IPS DF 19.7 (cell line): ENCODE measurements around the gene PSMD11.
"Not testable (repeated sequence)": the region's sequence is repeated elsewhere in the genome, so short reads cannot be mapped to it uniquely, and the experiment has no call there.

Source experiments
- DNase-seq: peaks from one replicate; pipeline ENCODE4 v3.0.0-alpha.2; 2013; ENCODE audit warnings: low read depth, low spot score

PSMD11 gene

GRCh38 chr17:32444301-32445073 lies at the start of gene PSMD11:
Gene PSMD11 (plus strand): TSS chr17:32444510. CDS start chr17:32444524, 14 bp downstream.
- peak; percentile 86 for DNase-seq

- no peak for DNase-seq
Measured at GRCh38 chr17:32396343-32396742, 48.0 kb upstream of the PSMD11 start.

- DNase-seq = no peak
Measured at GRCh38 chr17:32398946-32399345, 45.4 kb upstream of the PSMD11 start.

- DNase-seq = not testable (repeated sequence)
Measured at GRCh38 chr17:32410085-32410484, 34.2 kb upstream of the PSMD11 start.

- DNase-seq = no peak
Measured at GRCh38 chr17:32426894-32427293, 17.4 kb upstream of the PSMD11 start.

GRCh38 chr17:32429598-32429997 lies 14.7 kb upstream of the PSMD11 start:
- DNase-seq = no peak

- DNase-seq = no peak
Measured at GRCh38 chr17:32440722-32441121, 3.6 kb upstream of the PSMD11 start.

GRCh38 chr17:32441886-32442285 lies 2.4 kb upstream of the PSMD11 start:
- DNase-seq = no peak

GRCh38 chr17:32443827-32444300 lies 446 bp upstream of the PSMD11 start:
- no peak for DNase-seq

GRCh38 chr17:32445074-32445415 lies 735 bp downstream of the PSMD11 start:
- DNase-seq = no peak

GRCh38 chr17:32445497-32445896 lies 1.2 kb downstream of the PSMD11 start:
- DNase-seq = no peak

GRCh38 chr17:32445971-32446370 lies 1.7 kb downstream of the PSMD11 start:
- no peak for DNase-seq

GRCh38 chr17:32446949-32447348 lies 2.6 kb downstream of the PSMD11 start:
- DNase-seq = no peak

- no peak for DNase-seq
Measured at GRCh38 chr17:32449963-32450362, 5.7 kb downstream of the PSMD11 start.

GRCh38 chr17:32450379-32450778 lies 6.1 kb downstream of the PSMD11 start:
- DNase-seq = not testable (repeated sequence)

- no peak for DNase-seq
Measured at GRCh38 chr17:32451879-32452278, 7.6 kb downstream of the PSMD11 start.

- no peak for DNase-seq
Measured at GRCh38 chr17:32452281-32452680, 8.0 kb downstream of the PSMD11 start.

GRCh38 chr17:32453370-32453769 lies 9.1 kb downstream of the PSMD11 start:
- DNase-seq = no peak

GRCh38 chr17:32458371-32458770 lies 14.1 kb downstream of the PSMD11 start:
- DNase-seq = no peak

- DNase-seq = no peak
Measured at GRCh38 chr17:32460054-32460453, 15.7 kb downstream of the PSMD11 start.

- DNase-seq = no peak
Measured at GRCh38 chr17:32461498-32461852, 17.2 kb downstream of the PSMD11 start.

GRCh38 chr17:32461853-32462617 lies 17.7 kb downstream of the PSMD11 start:
- no peak for DNase-seq

- DNase-seq = no peak
Measured at GRCh38 chr17:32463304-32463703, 19.0 kb downstream of the PSMD11 start.
